Fibroblast of skin of left biceps (primary cell): ENCODE results near the gene SLC17A5.
"Not testable (repeated sequence)": the region's sequence is repeated elsewhere in the genome, so short reads cannot be mapped to it uniquely, and the experiment has no call there.

Experiments
- DNase-seq, 2 experiments: peaks; one replicate each; pipeline ENCODE4 v3.0.0-alpha.2; 2013; ENCODE audit warnings: low read depth in 2 of 2

SLC17A5 gene

DNA sequence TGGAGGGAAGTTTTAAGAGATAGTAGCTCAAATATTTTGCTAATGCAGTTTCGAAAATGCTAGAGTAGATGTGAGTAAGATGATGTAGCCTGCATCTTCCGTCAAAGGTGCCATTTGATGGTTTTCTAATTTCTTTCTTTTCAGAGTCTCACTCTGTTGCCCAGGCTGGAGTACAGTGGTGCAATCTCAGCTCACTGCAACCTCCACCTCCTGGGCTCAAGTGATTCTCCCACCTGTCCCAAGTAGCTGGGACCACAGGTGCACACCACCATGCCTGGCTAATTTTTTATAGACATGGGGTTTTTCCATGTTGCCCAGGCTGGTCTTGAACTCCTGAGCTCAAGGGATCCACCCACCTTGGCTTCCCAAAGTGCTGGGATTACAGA, 87.3 kb downstream of the SLC17A5 start:
- DNase-seq: not testable (repeated sequence)

DNA sequence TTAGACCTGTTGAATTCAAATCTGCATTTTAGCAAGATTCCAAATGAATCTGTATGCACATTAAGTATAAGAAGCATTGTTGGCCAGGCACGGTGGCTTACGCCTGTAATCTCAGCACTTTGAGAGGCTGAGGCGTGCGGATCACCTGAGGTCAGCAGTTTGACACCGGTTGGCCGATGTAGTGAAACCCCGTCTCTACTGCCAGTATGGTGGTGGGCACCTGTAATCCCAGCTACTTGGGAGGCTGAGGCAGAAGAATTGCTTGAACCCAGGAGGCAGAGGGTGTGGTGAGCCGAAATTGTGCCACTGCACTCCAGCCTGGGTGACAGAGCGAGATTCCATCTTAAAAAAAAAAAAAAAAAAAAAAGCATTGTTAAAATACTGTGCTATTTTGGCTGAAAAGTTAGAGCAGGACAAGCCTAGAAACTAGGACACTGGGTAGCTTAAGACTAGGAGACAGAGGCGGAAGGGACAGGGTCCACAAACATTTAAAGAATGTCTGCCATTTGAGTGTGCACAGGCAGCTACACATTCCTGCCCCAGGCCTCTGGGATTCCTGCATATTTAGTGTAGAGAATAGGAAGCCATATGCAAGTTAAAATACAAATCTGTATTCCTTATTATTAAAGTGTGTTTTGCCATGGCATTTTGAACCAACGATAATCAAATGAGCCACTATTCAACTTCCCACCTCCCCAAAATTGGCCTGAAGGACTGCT, 87.9 kb downstream of the SLC17A5 start:
- DNase-seq: peak in 1 of 2 experiments; percentile 21

DNA sequence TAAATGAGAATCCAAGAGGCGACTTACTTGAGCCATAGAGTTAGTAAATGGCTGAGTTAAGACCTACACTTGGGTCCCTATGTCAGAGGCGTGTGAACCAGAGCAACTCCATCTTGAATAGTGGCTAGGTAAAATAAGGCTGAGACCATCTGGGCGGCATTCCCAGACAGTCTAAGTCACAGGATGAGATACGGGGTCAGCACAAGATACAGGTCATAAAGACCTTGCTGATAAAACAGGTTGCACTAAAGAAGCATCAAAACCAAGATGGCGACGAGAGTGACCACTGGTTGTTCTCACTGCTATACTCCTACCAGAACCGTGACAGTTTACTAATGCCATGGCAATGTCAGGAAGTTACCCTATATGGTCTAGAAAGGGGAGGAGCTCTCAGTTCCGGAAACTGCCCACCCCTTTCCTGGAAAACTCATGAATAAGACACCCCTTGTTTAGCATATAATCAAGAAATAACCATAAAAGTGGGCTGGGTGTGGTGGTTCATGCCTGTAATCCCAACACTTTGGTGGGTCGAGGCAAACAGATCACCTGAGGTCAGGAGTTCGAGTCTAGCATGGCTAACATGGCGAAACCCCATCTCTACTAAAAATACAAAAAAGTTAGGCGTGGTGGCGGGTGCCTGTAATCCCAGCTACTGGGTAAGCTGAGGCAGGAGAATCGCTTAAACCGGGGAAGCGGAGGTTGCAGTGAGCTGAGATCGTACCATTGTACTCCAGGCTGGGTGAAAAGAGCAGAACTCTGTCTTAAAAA, 89.0 kb downstream of the SLC17A5 start:
- DNase-seq: no peak

DNA sequence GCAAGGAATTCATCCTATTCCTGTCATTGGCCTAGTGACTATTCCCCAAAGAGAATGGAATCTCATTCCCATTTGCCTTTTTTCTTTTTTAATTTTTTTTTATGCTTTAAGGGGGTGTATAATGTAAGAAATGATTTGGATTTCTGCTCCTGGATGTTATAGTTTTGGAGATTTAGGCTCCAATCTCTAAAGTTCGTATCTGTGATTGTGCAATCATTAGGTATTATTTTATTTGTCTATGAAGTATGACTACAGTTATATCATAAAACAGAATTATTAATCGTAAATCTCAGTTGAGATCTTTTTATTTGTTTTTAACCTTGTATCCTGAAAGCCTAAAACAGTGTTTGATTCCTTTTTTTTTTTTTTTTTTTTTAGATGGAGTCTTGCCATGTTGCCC, 91.2 kb downstream of the SLC17A5 start:
- no peak for DNase-seq

DNA sequence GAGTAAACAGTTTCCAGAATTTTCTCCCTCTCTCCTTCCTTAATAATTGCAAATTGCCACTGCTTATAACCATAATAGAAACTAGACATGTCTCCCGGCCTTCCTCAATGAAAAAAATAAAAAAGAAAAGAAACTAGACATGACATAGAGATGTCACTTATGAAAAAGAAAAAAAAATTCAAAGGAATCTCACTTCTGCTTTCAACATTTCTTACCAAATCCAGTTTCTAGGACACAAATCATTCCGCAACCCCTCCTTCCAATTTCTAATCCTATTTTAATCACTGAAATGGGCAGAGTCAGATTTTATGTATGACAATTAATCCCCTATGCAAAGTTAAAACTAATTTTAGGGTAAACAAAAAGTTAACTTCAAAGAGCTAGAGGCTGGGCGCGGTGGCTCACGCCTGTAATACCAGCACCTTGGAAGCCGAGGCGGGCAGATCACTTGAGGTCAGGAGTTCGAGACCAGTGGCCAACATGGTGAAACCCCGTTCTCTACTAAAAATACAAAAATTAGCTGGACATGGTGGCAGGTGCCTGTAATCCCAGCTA, 92.9 kb downstream of the SLC17A5 start:
- DNase-seq: no peak

DNA sequence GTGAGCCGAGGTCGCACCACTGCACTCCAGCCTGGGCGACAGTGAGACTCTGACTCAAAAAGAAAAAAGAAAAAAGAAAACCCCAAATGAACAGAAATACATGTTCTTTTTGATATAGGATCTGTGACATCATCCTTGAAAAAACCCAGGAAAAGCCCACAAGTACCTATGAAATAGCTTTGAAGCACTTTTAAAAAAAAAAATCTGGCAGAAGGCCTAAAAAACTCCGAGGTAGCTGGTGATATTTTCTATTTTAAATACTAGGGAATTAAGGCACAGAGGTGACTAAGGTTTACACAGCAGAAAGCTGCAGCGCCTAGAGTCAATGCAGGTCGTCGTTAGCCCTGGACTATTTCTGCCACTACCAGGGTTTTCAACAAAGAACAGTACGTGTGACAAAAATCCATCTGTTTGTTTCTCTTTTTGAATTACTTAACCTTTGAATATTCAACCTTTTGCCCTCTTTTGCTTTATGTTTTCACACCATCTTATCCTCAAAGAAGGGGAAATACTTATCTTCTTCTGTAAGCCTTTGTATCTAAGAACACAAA, 93.5 kb downstream of the SLC17A5 start:
- no peak for DNase-seq

DNA sequence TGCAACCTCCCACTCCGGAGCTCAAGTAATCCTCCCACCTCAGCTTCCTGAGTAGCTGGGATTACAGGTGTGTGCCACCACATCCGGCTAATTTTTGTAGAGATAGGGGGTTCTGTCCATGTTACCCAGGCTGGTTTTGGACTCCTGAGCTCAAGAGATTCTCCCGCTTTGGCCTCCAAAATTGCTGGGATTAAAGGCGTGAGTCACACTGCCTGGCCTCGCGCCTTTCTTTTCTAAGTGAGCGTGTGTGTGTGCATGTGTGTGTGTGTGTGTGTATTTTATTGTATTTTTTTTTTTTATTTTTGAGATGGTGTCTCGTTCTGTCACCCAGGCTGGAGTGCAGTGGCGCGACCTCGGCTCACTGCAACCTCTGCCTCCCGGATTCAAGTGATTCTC, 94.4 kb downstream of the SLC17A5 start:
- not testable (repeated sequence) for DNase-seq

DNA sequence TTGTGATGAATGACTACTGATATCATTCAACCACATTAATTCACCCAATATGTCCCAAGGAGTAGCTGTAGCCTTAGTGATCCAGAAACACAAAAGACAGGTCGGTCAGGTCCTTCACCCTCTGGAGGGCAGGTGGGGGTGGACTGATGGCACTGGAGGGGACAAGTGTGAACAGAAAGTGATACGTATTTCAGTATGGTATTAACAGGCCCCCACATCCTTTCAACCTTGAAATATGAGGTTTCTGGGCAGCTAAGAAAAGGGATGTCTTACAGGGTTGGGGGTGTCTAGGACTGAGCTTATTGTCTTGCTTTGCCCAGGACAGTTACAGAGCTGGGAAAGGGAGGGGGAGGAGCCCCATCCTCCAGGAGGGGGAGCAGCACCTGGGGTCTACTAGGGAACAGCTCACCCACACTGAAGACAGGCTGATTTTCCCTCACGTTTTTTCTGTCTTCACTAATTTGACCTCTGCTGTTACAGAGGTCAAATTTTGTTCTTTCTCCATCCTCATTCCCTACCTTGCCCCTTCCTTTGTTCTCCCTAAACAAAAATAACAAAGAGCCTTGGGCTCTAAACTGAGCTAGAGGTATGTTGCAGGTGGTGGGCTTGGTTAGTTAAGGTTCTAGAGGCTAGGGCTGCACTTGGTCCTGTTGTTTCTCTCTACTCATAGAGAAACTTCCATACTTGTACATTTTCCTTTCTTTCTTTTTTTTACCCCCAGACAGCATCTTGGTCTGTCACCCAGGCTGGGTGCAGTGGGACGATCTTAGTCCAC, 95.0 kb downstream of the SLC17A5 start:
- no peak for DNase-seq

DNA sequence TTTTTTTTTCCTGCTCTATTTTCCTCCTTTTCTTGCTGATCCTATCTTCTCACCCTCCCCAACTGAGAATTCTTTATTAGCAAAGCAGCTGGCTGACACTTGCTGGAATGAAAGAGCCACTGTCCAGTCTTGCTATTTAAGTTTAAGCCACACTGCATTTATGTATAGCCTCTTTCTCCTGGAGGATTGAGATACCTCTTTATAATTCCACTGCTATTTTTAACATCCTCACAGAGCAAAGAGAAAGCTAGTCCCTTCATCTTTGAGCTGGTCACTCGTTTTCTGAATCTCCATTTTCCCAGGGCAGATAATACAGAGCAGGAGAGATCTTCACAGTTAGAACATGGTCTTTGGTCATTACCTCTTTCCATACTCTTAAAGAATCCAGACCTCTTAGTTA, 97.0 kb downstream of the SLC17A5 start:
- no peak for DNase-seq

DNA sequence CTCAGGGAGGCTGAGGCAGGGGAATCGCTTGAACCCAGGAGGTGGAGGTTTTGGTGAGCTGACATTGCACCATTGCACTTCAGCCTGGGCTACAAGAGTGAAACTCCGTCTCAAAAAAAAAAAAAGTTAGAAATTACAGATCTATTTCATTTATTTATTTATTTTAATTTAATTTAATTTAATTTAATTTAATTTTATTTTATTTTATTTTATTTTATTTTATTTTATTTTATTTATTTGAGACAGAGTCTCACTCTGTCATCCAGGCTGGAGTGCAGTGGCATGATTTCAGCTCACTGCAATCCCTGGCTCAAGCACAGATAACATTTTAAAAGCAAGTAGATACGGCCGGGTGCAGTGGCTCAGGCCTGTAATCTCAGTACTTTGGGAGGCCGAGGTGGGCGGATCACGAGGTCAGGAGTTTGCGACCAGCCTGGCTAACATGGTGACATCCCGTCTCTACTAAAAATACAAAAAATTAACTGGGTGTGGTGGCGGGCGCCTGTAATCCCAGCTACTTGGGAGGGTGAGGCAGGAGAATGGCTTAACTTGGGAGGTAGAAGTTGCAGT, 98.3 kb downstream of the SLC17A5 start:
- not testable (repeated sequence) for DNase-seq

DNA sequence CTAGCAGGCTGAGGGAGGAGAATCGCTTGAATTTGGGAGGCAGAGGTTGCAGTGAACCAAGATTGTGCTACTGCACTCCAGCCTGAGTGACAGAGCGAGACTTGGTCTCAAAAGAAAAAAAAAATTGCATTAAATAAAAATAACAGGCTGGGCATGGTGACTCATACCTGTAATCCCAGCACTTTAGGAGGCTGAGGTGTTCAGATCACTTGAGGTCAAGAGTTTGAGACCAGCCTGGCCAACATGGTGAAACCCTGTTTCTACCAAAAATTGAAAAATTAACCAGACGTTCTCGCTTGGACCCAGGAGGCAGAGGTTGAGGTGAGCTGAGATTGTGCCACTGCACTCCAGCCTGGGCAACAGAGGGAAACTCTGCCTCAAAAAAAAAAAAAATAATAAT, 102.7 kb downstream of the SLC17A5 start:
- not testable (repeated sequence) for DNase-seq

DNA sequence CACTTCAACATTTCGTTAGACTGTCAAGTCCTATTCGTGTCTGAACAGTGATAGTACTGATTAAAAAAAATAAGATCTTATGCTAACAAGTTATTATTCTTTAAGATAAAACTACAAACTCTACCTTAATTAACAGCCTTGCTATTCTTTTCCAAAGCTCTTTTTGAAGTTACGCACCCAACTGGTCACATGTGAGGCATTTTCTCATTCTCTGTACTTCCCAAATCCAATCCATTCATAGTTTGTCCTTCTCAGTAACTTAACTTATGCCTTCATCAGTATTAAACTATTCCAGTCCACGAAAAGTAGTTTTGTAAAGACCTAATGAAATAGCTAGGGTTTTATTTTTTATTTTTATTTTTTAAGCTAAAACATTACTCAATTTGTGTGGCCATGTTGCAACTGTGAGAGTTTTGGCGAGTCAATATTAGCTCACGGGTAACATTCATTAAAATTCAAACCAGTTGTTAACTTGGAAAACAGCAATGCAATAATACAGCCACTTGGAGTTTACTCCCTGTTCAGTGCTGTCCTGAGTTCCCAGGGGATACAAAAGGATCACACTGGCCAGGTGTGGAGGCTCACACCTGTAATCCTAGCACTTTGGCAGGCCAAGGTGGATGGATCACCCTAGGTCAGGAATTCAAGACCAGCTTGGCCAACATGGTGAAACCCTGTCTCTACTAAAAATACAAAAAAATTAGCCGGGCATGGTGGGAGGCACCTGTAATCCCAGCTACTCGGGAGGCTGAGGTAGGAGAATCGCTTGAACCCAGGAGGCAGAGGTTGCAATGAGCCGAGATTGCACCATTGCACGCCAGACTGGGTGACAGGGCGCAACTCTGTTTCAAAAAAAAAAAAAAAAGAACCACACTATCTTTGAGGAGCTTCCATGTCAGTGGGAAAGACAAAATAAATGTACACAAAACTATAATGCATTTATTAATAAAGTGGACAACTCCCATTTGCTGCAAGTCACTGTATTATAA, 105.0 kb downstream of the SLC17A5 start:
- DNase-seq: no peak

DNA sequence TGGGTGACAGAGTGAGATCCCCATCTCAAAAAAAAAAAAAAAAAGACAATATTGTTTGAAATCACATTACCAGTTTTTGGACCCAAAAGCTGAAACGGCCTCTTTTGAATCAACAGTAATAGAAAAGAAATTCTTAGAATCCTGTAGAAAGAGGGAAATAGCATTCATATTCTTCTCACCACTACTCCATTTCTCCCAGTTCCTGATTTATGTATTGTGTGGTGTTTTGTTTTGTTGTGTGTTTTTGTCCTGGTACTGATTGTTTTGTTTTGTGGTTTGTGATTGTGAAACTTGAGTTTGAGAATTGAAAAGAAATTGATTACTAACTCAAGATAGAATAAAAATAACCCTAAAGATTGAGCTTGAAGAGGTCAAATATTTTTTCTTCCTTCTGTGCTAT, 106.8 kb downstream of the SLC17A5 start:
- DNase-seq: no peak
